Activated T-cell treated with anti-CD3 and anti-CD28 coated beads, Interleukin-2, amount 50 U/mL, for 1 hour (primary cell): ENCODE measurements around the gene CABLES1.

ENCODE experiments used
- DNase-seq: peaks from one replicate; pipeline ENCODE4 v3.0.0-alpha.2; 2020

CABLES1 gene

DNA sequence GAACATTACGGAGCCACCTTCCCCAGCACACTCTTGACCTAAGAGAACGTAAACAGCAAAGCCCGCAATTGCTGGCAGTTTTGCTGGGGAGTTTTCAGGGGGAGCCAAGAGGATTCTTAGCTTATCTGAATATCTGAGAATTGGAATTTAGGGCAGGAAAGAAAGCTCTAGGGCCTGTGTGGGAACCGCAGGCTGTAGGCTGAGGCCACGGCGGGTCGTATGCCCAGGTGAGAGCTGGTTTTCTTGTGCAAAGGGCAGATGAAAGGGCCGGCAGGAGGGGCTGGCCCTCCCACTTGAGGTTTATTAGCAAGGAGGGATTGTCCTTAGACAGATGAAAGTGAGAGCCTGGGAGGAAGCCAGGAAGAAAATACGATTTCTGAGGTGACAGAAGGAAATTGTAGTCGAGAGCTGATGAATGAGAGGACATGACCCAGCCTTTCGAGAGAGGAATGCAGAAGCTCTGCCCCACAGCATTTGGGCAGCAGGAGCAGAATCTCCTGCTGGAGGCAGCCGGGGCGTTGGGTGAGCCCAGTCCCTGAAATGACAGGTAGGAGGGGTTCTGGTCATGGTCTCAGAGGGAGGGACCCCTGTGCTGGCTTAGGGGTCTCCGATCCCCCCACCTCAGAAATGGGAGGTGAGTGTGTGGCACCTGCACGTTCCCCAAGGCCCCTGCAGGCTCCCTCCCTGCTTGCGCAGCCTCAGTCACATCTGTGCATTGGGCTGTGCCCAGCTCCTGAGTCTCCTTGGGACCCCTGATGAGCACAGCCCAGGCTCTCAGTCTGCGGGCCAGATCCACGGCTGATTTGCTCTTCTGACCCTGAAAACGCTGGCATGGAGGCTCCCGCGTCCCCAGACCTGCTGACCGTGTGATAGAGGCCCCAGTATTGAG is 61.1 kb downstream of the CABLES1 start:
- DNase-seq = no peak

DNA sequence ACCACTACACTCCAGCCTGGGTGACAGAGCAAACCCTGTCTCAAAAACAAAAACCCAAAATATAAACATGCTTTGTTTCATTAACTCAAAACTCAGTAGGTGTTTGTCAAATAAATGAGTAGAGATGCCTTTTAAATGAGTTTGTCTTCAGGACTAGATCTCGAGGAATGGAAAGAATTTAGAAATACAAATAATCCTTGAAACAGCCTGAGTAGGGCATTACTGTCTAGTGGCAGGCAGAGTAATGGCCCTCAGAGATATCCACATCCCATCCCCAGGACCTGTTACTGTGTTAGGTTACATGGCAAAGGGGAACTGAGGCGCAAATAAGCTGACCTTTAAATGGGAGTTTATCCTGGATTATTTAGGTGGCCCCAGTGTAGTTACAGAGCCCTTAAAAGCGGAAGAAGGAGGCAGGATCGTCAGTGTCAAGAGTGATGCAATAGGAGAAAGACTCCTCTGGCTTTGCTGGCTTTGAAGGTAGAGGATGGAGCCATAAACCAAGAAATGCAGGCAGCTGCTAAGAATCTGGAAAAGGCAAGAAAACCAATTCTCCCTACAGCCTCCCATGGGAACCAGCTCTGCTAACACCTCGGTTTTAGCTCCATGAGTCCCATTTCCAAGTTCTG is 63.0 kb downstream of the CABLES1 start:
- DNase-seq = no peak

DNA sequence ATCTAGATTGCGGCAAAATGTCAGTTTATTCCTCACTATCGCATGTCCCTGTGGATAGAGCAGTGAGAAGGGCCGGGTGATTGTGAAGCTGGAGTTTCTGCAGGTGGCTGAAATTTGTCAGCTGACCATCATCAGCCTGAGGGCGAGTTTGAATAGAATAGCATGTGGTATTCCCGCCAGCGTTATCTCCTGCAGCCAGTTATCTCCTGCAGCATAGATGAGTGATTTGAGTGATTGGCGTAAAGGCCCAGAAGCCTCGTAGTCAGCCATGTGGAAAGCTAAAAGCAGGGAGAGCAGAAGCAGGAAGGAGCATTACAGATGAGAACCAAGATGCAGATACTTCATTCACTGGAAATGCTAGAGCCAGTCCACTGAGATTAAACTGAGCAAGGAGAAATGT is 65.5 kb downstream of the CABLES1 start:
- no peak for DNase-seq

DNA sequence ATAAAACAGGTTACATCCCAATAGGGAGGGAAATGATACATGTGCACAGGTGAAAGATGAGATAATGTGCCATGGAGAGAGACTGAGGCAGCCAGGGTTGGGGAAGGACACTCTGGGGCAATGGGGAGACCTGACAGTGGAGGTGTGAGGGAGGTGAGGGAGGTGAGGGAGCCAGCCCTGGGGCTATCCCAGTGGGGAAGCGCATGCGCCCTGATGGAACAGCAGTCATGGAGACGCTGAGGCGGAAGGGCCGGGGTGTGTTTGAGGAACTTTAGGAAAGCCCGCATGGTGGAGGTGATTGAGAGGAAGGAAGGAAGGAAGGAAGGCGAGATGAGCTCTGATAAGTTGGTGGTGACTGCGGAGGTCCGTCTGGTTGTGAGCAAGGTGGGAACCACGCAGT is 66.5 kb downstream of the CABLES1 start:
- no peak for DNase-seq

DNA sequence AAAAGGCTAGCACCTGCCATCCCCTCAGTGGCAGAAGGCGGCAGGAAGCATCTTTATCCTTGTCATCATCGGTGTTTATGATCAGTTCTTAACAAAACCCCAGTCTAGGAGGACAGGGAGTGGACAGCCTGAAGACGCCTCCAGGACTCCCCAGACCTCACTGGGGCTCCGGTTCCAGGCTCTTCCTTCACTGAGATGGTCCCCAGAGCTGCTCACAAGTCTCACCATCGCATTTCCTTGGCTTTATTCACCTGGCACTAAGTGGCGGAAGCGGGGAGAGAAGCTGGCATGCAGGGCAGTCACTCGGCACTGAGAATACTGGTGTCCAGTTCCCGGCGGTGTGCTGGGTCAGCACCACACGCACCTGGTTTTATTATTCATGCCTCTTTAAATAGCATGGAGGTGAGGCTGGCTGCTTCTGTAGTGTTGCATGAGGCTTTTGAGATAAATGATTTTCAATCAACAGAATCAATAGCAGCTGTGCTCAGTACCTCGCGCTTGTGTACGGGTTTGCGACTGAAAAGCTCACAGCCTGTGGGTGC is 68.7 kb downstream of the CABLES1 start:
- DNase-seq = no peak

DNA sequence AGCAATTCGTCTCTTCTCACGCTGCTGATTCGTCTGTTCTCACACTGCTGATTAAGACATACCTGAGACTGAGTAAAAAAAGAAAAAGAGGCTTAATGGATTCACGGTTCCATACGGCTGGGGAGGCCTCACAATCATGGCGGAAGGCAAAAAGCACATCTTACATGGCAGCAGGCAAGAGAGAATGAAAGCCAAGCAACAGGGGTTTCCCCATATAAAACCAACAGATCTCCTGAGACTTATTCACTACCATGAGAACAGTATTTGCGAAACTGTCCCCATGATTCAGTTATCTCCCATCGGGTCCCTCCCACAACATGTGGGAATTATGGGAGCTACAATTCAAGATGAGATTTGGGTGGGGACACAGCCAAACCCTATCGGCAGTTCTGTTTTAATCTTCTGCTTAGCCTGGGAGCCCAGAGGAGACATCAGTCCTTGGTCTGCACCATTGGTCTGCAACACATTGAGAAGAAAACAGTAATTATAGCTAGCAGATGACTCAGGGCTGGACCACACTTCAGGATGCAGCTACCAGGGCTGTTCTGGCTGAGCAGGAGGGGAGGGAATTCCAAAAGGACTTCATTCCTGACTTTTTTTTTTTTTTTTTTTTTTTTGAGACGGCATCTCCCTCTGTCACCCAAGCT is 69.4 kb downstream of the CABLES1 start:
- DNase-seq = no peak

DNA sequence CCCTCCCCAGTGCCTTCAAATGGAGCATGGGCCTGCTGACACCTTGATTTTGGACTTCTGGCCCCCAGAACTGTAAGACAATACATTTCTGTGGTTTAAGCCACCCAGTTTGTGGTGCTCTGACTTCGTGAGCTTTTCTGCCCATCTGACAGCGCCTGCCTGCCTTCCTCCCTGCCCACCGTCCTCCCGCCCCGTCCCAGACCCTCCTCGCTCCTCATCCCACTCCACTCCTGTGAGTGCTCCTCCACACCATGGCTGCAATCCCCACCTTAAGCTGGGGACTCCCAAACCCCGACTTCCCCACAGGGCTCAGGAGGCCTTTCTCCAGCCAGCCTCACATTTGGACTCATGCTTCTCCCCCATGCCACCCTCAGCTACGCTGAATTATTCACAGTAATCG is 70.7 kb downstream of the CABLES1 start:
- DNase-seq = no peak

DNA sequence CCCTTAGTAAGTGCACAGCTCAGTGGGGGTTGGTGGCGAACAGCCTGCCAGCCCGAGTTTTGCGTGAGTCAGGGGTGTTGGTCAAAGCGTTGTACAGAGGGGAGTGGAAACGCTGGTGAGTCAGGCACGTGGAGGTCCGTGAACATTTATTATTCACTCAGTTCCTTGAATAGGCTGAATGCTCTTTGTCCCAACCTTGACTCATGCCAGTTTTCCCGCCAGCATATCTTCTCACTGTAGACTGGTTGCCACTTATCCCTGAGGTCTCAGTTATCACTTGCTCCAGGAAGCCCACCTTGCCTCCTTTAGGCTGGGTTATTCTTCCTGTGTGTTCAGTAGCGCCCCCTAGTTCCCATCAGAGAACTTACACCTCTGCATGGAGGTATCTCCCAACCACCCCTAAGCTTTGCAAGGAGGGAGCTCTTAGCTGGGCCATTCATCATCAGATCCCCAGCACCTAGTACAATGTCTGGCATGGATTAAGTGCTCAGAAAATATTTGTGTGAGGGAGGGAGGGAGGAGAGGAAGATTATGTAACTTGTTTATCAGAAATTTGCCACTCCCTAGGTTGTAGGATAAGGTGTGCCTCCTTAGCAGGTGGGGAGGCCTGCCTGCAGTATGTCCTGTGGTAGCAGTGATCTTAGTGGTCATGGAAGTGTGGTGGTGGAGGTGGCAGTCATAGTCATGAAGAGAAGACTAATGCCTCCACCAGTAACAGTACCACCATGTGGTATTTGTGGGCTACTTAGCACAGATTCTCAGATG is 72.1 kb downstream of the CABLES1 start:
- no peak for DNase-seq

DNA sequence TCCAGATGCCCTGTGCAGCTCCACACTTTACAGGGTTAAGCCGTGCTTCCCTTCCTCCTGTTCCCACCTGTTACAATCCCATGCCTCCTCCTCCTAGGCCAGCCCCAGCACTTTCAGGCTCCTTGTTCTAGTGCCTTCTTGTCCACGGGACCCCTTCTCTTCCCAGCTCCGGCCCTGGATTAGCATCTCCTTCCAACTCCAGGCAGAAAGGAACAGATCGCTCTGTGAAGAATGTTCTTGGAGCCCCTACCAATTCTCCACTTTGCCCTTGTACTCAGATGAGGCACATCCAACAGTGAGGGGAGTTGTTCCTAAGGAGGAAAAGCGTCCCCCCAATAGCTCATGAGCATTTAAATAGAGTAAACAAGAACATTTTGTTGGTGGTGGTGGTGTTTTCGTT is 72.7 kb downstream of the CABLES1 start:
- no peak for DNase-seq

DNA sequence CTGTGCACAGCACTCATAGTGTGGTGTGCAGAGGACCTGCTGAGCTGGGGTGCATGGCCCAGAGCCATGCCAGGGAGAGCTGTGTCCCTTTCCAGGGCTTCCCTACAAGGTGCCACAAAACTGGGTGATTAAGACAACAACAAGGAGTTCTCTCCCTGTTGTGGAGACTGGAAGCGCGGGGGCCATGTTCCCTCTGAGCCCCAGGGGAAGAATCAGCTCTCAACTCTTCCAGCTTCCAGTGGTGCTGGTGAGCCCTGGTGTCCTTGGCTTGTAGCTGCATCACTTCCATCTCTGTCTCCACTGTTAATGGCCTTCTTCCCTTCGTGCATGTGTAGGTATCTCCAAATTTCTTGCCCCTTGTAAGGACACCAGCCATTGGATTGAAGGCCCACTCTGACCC is 73.3 kb downstream of the CABLES1 start:
- DNase-seq = no peak

DNA sequence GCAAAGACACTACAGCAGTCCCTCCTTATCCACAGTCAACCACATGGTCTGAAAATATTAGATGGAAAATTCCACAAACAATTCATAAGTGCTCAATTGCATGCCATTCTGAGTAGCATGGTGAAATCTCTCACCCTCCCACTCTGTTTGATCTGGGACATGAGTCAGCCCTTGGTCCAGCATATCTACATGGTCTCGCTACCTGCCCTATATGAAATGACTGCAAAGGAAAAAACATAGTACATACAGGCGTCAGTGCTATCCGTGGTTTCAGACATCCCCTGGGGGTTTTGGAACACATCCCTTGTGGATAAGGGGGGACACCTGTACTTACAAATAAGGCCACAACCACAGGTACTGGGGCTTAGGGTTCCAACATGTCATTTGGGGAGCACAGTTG is 73.7 kb downstream of the CABLES1 start:
- DNase-seq = no peak

DNA sequence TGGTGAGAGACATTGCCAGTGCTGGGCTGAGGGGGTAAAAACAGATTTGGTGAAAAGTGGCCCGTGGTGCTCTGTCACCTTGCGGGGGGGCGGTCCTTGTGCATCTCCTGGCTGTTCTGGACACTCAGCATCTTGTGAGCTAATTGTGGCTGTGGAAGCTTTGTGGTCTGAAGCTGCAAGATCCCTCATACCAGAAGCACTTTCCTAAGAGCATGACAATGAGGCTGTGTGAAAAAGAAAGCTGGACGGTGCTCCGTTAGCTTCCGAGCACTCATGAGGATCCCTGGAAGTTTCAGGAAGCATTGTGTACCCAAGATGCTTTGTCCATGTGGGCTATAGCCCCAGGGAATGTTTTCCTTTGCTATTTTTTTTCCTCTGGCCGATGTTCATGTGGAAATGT is 74.5 kb downstream of the CABLES1 start:
- no peak for DNase-seq

DNA sequence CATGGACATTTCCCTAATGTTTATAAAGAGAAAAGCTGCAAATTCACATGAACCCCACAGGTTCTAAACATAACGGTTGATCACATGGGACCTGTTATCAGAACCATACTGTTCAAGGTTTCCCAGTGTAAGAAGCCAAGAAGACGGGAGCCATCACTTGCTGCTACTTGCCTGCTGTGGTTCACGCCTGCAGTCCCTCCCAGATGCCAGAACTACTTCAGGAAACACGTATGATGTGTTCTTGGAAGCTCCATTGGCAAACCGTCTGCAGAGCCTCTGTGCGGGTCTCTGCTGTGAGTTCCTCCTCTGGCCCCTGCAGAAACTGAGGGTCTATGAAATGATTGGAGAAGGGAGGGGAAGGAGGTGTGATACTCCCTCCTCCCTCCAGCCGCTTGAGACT is 75.2 kb downstream of the CABLES1 start:
- DNase-seq = no peak

DNA sequence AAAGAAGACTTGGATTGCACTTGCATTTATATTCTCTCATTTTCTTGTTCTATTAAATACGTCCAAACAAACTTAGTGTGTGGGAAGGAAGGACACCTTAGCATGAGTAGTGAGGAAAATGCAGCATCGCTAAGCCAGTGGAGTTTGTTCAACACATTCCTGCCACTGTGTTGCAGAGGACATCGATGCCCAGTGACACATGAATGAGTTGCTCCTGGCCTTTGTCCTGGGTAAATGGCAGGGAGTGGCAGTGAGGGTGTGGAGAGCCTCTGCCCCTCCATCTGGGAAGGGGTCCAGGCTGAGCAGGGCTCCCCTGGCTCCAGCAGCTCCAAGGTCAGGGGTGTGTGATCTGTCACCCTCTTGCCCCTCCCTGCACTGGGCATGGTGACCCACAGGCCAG is 75.9 kb downstream of the CABLES1 start:
- DNase-seq = no peak

DNA sequence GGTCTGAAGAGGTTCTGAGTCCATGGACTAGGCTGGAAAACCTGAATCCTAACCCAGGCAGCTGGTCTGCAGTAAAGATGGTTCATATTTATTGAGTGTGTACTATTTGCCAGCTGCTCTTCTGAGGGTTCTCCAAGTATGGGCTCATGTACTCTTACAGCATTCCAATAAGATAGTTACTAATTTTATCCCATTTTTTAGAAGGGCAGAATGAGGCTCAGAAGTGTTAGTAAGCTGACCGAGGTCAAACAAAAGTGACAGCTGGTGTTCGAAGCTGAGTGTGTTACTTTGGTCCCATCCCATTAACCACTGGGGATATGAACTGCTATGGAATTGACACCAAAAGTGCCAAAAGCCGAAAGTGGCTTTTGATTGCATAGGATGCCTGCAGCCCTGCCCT is 76.9 kb downstream of the CABLES1 start:
- DNase-seq = no peak

DNA sequence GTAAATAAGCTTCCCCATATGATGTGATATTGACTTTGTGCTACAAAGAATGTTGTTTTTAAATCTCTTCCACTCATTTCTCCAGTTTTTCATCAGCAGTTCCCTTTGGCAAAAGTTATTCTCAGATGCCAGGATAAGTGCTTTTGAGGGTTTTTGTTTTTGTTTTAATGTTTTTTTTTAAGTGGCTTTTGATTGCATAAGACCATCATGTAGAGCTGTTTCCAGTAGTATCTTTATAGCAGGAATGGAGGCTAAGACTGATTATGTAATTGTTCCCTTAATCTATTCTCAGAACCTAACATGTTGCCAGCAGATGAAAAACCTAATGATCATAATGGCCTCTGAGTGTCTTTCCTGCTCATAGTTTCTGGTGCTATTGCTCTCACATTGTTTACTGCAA is 77.9 kb downstream of the CABLES1 start:
- no peak for DNase-seq

DNA sequence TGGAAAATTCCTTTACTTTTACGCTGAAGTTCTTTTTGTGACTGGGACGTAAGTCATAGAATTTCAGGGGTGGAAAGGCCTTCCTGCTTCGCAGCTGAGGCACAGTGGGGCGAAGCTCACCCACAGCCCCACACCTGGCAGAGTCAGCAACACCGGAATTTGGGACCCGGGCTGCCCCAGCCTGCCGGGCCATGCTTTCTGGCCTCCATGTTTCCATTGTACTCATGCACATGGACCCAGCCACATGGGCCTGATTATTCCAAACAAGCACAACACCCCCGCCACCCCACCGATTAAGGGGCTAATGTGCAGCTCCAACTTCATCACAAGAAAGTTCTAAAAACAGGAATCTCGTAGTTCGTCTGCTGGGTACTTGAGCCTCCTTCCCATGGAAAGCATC is 82.5 kb downstream of the CABLES1 start:
- DNase-seq = no peak

DNA sequence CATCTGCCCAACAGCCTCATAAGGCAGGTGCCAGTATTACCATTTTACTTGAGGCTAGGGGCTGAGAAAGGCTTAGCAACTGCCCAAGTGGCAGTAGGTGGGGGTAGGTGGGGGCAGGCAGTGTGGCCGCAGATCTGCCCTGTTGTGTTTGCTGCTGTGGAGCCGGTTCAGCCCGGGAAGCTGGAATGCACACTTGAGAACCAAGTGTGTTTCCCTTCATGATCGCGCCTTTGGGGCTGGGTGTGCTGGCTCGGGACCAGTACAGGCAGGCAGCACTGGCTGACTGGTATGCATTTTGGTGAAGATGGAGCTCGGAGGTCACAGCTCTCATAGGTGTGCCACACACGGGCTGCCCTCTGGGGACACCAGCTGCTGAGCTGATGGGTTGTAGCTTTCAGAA is 85.1 kb downstream of the CABLES1 start:
- no peak for DNase-seq

DNA sequence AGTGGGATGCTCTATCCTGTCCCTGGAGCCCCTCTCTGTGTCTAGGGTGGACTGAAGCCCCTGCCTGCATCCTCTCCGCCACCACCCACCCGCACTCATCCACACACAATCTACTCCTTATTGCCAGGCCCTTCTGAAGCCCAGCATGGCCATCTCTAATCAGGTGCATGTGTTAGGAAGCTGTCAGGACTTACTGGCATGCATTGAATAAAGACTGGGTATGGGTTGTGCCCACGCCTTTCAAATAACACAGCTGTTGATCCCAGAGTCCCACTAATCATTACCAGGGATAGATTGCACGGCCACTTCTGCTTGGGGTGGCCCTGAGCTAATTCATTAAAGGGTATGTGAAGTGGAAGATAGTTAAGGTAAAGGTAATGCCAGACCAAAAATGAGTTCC is 88.4 kb downstream of the CABLES1 start:
- DNase-seq = no peak

DNA sequence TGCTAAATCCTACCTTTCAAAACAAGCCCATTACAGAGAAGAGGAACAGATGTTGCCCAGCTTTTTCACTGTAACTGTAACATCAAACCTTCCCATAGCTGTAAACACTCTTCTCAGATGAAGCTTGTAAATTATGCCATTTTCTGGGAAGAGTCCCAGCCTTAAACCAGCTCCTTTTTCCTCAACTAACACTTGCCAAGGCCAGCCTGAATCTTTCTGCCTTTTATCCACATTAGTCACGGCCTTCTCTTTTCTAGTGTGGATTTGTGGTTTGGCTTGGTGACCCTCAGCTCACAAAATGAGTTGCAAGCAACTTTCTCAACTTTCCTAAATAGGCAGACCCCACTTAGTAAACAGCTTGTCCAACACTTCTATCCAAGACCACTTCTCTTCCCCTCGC is 90.2 kb downstream of the CABLES1 start:
- DNase-seq = no peak

DNA sequence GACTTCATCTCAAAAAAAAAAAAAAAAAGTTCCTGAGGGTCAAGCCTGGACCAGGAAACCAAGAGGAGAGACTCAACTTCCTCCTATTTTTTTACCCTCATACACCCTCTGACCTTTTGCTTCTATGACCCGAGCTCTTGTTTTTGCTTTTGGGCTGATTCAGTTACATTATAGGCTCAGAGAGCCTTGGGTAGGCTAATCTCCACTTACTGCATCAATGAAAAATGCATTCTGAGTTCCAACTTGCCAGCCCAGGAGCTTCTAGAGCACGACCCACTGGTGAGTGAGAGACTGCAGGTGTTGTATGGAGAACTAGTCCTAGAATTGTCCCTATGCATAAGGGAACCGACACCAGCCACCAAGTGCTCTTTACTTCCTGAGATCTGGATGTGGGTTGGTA is 91.1 kb downstream of the CABLES1 start:
- no peak for DNase-seq

DNA sequence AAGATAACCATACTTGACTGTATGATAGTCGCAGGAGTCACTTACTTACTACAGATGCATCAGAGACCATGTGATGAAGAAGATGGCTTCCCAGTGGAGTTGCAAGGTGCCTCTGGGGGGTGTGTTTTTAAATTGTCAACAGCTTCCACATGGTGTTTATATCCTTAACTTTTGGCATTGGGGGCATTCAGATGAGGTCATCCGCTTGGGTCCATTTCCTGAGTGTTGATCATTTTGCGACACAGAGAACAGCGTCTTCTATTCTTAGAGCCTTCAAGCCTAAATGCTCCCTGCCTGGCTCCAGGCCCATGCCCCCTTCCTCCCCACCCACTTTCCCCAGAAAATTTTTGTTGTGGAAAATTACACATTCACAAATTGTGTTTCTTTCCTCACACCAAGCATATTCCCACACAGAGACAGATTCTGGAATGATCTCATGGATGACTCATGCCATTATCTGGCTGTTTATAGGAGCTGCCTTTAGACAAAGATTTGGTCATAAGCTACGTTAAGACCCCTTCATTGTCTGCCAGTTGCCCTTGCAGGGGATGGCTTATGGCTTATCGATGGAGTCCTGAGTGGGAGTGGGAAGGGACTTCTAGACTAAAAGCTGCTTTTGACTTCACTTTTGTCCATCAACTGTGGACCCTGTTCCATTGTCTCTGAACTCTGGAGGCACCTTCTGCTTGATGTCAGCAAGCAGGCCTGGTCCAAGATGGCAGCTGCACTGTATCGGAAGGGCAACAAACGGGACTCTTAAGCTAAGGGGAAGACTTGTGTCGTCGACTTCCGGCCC is 91.8 kb downstream of the CABLES1 start:
- DNase-seq = no peak
